H1 (cell line): ENCODE data around the gene MIS18BP1. TPM values are rescaled to one million over a fixed set of nuclear protein-coding genes. Genes with fewer than 3 reads are reported as not detected.

ENCODE experiments used
- CTCF ChIA-PET: fragments of 300-600 bp; sonication (Branson Sonifier 250); formaldehyde crosslinking; loops from one replicate; lab custom pipeline; 2021; ENCODE audit not compliant: partially characterized antibody; lab: Charles Lee
- POLR2A ChIA-PET: fragments of 300-600 bp; sonication (Branson Sonifier 250); formaldehyde crosslinking; loops from one replicate; lab custom pipeline; 2021; ENCODE audit warnings: inconsistent platforms; ENCODE audit not compliant: partially characterized antibody; lab: Charles Lee
- DNase-seq, 2 experiments: peaks; one replicate each; pipeline versions ENCODE4 v3.0.0 to v3.0.0-alpha.2; 2010 to 2022; ENCODE audit warnings: low spot score in 2 of 2, low read depth in 1 of 2, mixed read lengths in 1 of 2
- FAIRE-seq: peaks from 2 replicates; lab custom pipeline; 2011; peaks lifted over from hg19 to GRCh38; lab: Jason Lieb, UNC
- H2AFZ ChIP-seq: 2 replicates; pipeline ENCODE4 v1.8.1; 2012; ENCODE audit warnings: low read length, inconsistent platforms
- H2AK5ac ChIP-seq: 2 replicates; pipeline ENCODE4 v1.6.1; 2013; ENCODE audit warnings: low read depth, low read length
- H2BK120ac ChIP-seq: replicated peaks from 2 replicates; pipeline ENCODE3; 2013; ENCODE audit warnings: low read depth, low read length, inconsistent platforms
- H2BK12ac ChIP-seq: 2 replicates; pipeline ENCODE4 v1.6.1; 2013; ENCODE audit warnings: low read depth, low read length
- H2BK15ac ChIP-seq: 2 replicates; pipeline ENCODE4 v1.6.1; 2013; ENCODE audit warnings: low read length
- H2BK20ac ChIP-seq: 2 replicates; pipeline ENCODE4 v1.6.1; 2013; ENCODE audit warnings: low read length
- H2BK5ac ChIP-seq: 2 replicates; pipeline ENCODE4 v1.6.1; 2013; ENCODE audit warnings: low read depth, low read length
- H3K14ac ChIP-seq: 2 replicates; pipeline ENCODE4 v1.6.1; 2013; ENCODE audit warnings: inconsistent platforms; ENCODE audit not compliant: insufficient read length
- H3K18ac ChIP-seq: 2 replicates; pipeline ENCODE4 v1.6.1; 2013; ENCODE audit warnings: low read length; ENCODE audit errors: extremely low read depth
- H3K23ac ChIP-seq: 2 replicates; pipeline ENCODE4 v1.6.1; 2013; ENCODE audit warnings: inconsistent platforms; ENCODE audit not compliant: insufficient read length
- H3K23me2 ChIP-seq: 2 replicates; pipeline ENCODE4 v1.6.1; 2013; ENCODE audit warnings: low read depth, low read length
- H3K27ac ChIP-seq: 2 replicates; pipeline ENCODE4 v1.6.1; 2011; ENCODE audit warnings: low read depth, low read length, inconsistent platforms
- H3K27me3 ChIP-seq, 4 experiments: replicated peaks in 1 of 4; 1 replicate in 1 of 4; 2 replicates in 3 of 4; pipeline versions ENCODE4 v1.6.1 to v1.8.1; 2011 to 2013; ENCODE audit warnings: low read length in 3 of 4, mild to moderate bottlenecking in 3 of 4, inconsistent platforms in 2 of 4, mixed read lengths in 2 of 4, moderate library complexity in 1 of 4; ENCODE audit not compliant: control insufficient read depth in 3 of 4, insufficient read depth in 3 of 4; ENCODE audit errors: extremely low read depth in 1 of 4
- H3K36me3 ChIP-seq, 4 experiments: 2 replicates each; pipeline versions ENCODE4 v1.6.1 to v1.8.1; 2011 to 2013; ENCODE audit warnings: mild to moderate bottlenecking in 4 of 4, low read length in 3 of 4, moderate library complexity in 2 of 4, control low read depth in 1 of 4, inconsistent platforms in 1 of 4; ENCODE audit not compliant: insufficient read depth in 4 of 4, control insufficient read depth in 2 of 4
- H3K4ac ChIP-seq: replicated peaks from 2 replicates; pipeline ENCODE3; 2013; ENCODE audit warnings: low read length, low read depth, mixed read lengths, inconsistent platforms; ENCODE audit not compliant: insufficient read length
- H3K4me1 ChIP-seq, 4 experiments: replicated peaks in 1 of 4; 1 replicate in 1 of 4; 2 replicates in 3 of 4; pipeline versions ENCODE4 v1.6.1 to v1.8.1; 2011 to 2013; ENCODE audit warnings: low read length in 3 of 4, inconsistent platforms in 2 of 4, mixed read lengths in 1 of 4; ENCODE audit not compliant: insufficient read depth in 4 of 4, control insufficient read depth in 3 of 4
- H3K4me2 ChIP-seq, 2 experiments: 2 replicates each; pipeline versions ENCODE4 v1.6.1 to v1.8.1; 2011 to 2013; ENCODE audit warnings: low read depth in 2 of 2, low read length in 2 of 2, control low read depth in 1 of 2, inconsistent platforms in 1 of 2, mild to moderate bottlenecking in 1 of 2; ENCODE audit not compliant: insufficient read depth in 1 of 2
- H3K4me3 ChIP-seq, 4 experiments: fragments of 200-600, 300-600 bp in 1 of 4; sonication (generic), shearing (Covaris generic), sonication (Bioruptor Twin) in 1 of 4; 2 replicates each; pipeline versions ENCODE4 v1.5.1 to v1.8.1; 2011 to 2016; ENCODE audit warnings: low read length in 4 of 4, low read depth in 3 of 4, control low read depth in 2 of 4, inconsistent platforms in 2 of 4, mild to moderate bottlenecking in 2 of 4, mixed read lengths in 1 of 4, moderate library complexity in 1 of 4; ENCODE audit not compliant: insufficient read depth in 2 of 4; ENCODE audit errors: extremely low read depth in 1 of 4
- H3K56ac ChIP-seq: replicated peaks from 2 replicates; pipeline ENCODE3; 2013; ENCODE audit warnings: low read depth, mild to moderate bottlenecking, mixed read lengths, low read length, inconsistent platforms; ENCODE audit not compliant: insufficient read length
- H3K79me1 ChIP-seq: 2 replicates; pipeline ENCODE4 v1.6.1; 2013; ENCODE audit warnings: low read depth, low read length, control low read depth
- H3K79me2 ChIP-seq, 2 experiments: 2 replicates each; pipeline versions ENCODE4 v1.6.1 to v1.8.1; 2012 to 2013; ENCODE audit warnings: low read length in 2 of 2, mild to moderate bottlenecking in 2 of 2, inconsistent platforms in 1 of 2; ENCODE audit not compliant: insufficient read depth in 2 of 2, control insufficient read depth in 1 of 2
- H3K9ac ChIP-seq, 4 experiments: replicated peaks in 1 of 4; 1 replicate in 1 of 4; 2 replicates in 3 of 4; pipeline versions ENCODE4 v1.6.1 to v1.8.1; 2011 to 2013; ENCODE audit warnings: low read depth in 3 of 4, low read length in 3 of 4, control low read depth in 2 of 4, mild to moderate bottlenecking in 2 of 4, moderate library complexity in 2 of 4, inconsistent platforms in 1 of 4; ENCODE audit errors: extremely low read depth in 1 of 4
- H3K9me3 ChIP-seq, 2 experiments: 2 replicates each; pipeline versions ENCODE4 v1.6.1 to v1.8.1; 2012 to 2013; ENCODE audit warnings: mild to moderate bottlenecking in 2 of 2, moderate library complexity in 2 of 2, control low read depth in 1 of 2, inconsistent platforms in 1 of 2, low read depth in 1 of 2, low read length in 1 of 2, mixed read lengths in 1 of 2; ENCODE audit not compliant: insufficient read depth in 2 of 2
- H4K20me1 ChIP-seq, 2 experiments: replicated peaks in 1 of 2; 2 replicates each; pipeline versions ENCODE3 to v1.8.1; 2011 to 2013; ENCODE audit warnings: inconsistent platforms in 2 of 2, low read length in 2 of 2, mild to moderate bottlenecking in 1 of 2; ENCODE audit not compliant: insufficient read depth in 2 of 2, control insufficient read depth in 1 of 2
- H4K5ac ChIP-seq: 2 replicates; pipeline ENCODE4 v1.6.1; 2013; ENCODE audit warnings: low read length, low read depth, mixed read lengths, inconsistent platforms; ENCODE audit not compliant: insufficient read length
- H4K8ac ChIP-seq: 2 replicates; pipeline ENCODE4 v1.8.0; 2013; ENCODE audit warnings: mild to moderate bottlenecking, moderate library complexity, low read length, inconsistent platforms; ENCODE audit not compliant: insufficient read depth; ENCODE audit errors: extremely low read depth
- H4K91ac ChIP-seq: replicated peaks from 2 replicates; pipeline ENCODE3; 2013; ENCODE audit warnings: low read length, mixed read lengths, inconsistent platforms; ENCODE audit not compliant: insufficient read length
- CBX8 ChIP-seq: fragments of 300-800, 300-1000 bp; sonication (generic); IDR thresholded peaks from 2 replicates; pipeline ENCODE4 v1.7.1; 2016; ENCODE audit warnings: low read depth, low read length, borderline replicate concordance
- EGR1 ChIP-seq: IDR thresholded peaks from 2 replicates; pipeline ENCODE4 v1.6.1; 2011; ENCODE audit warnings: low read depth, low read length, borderline replicate concordance
- KDM4A ChIP-seq: IDR thresholded peaks from one replicate; pipeline ENCODE4 v1.7.1; 2012; ENCODE audit warnings: low read depth, mild to moderate bottlenecking, moderate library complexity, low read length, inconsistent platforms; ENCODE audit not compliant: severe bottlenecking
- POLR2A ChIP-seq, 2 experiments: IDR thresholded peaks; 1 replicate in 1 of 2; 2 replicates in 1 of 2; pipeline ENCODE4 v1.6.1; 2011; ENCODE audit warnings: low read depth in 2 of 2, low read length in 2 of 2, mild to moderate bottlenecking in 2 of 2; ENCODE audit errors: control extremely low read depth in 1 of 2
- RFX5 ChIP-seq: IDR thresholded peaks from 2 replicates; pipeline ENCODE4 v1.6.1; 2011; ENCODE audit warnings: low read depth, low read length, improper control_type of control experiment, borderline replicate concordance
- WGBS, 2 experiments: shearing (Covaris generic) in 1 of 2; methylation state at CpG; one replicate each; pipeline versions ENCODE4 v1.1.6 to v1.1.7; 2013 to 2015; ENCODE audit warnings: low lambda C conversion rate in 2 of 2, mixed read lengths in 2 of 2, inconsistent platforms in 1 of 2, low coverage in 1 of 2, missing lambda C conversion rate in 1 of 2; ENCODE audit not compliant: insufficient replicate concordance in 2 of 2, insufficient coverage in 1 of 2, insufficient read length in 1 of 2; ENCODE audit errors: extremely low coverage in 1 of 2, missing lambda C conversion rate in 1 of 2; 5-methylcytosine and 5-hydroxymethylcytosine counted together
- polyA plus RNA-seq, 7 experiments: library from polyadenylated mRNA; depleted of rRNA in 3 of 7; stranded (reverse) in 5 of 7; unstranded in 2 of 7; fragments of >200 nt in 5 of 7; fragments of 200-250 nt in 2 of 7; gene quantifications; 1 replicate in 5 of 7; 2 replicates in 1 of 7; 4 replicates in 1 of 7; pipeline versions ENCODE4 v1.2.1 to v1.2.3, GENCODE V29; 2011 to 2013; ENCODE audit warnings: missing spikeins in 2 of 7, mixed read lengths in 2 of 7
- total RNA-seq: library from RNA; stranded (reverse); fragmentation: NEBNext Ultra II Directional; extraction: Animal tissue kit (Norgen Biotek cat#: 25700); gene quantifications from 2 replicates; pipeline ENCODE4 v1.2.1, GENCODE V29; 2021

MIS18BP1 gene
- total and polyA plus RNA-seq, 2 of the 8 experiments (the other 6 are each of a cell fraction or from before 2014, with no cell fraction given): 12.8 to 80.5 TPM

GRCh38 chr14:45242706-45243105 is 10.3 kb downstream of the MIS18BP1 start:
- no peak overlapping the region for H2BK20ac ChIP-seq
- no peak overlapping the region for H4K8ac ChIP-seq
- no peaks in the 10 kb centered on the region for H3K23me2 ChIP-seq
- peaks cover 4 to 5% of the 10 kb centered on the region in 2 experiments for H4K20me1 ChIP-seq
- H3K4ac ChIP-seq: no peak overlapping the region
- H3K4me2 ChIP-seq: no peak overlapping the region
- H3K23ac ChIP-seq: no peak overlapping the region
- FAIRE-seq (no peak), DNase-seq (no peak)
- H3K9ac ChIP-seq: no peak overlapping the region
- H4K5ac ChIP-seq: no peak overlapping the region
- H3K18ac ChIP-seq: no peak overlapping the region
- H3K27ac ChIP-seq: no peak overlapping the region
- no peak overlapping the region for H2BK5ac ChIP-seq
- H2AK5ac ChIP-seq: no peak overlapping the region
- no peak overlapping the region for H2BK120ac ChIP-seq
- H3K27me3 ChIP-seq: peaks cover 0 to 1% (median 0%) of the 10 kb centered on the region in 4 experiments; a peak in 1 of 7 replicates
- no peak overlapping the region for H3K4me3 ChIP-seq
- no peak overlapping the region for H3K56ac ChIP-seq
- no peak overlapping the region for H2AFZ ChIP-seq
- H3K36me3 ChIP-seq: peaks cover 0 to 15% (median 4%) of the 10 kb centered on the region in 4 experiments; a peak in 3 of 8 replicates
- no peak overlapping the region for H2BK12ac ChIP-seq
- H3K14ac ChIP-seq: no peak overlapping the region
- H3K79me1 ChIP-seq: peaks cover 10% of the 10 kb centered on the region
- H3K79me2 ChIP-seq: peaks cover 11 to 80% of the 10 kb centered on the region in 2 experiments
- CTCF ChIA-PET: interaction anchor here (1.3 kb wide), 1 partner anchor 162 kb away, joined by 3 read pairs; no protein-coding TSS in a partner anchor
- 90% methylated on average over 3 of the region's 3 CpGs; no CpG with 5 or more reads in 1 of the 2 experiments for WGBS, 2 experiments
- no peak overlapping the region for H2BK15ac ChIP-seq
- TF ChIP-seq POLR2A (IDR thresholded peaks at IDR 0.05; ENCODE audit: control extremely low read depth in 1 of 2, low read depth in 2 of 2, low read length in 2 of 2) (no peak), EGR1 (no peak), KDM4A (no peak), RFX5 (no peak), CBX8 (no peak)
- TF ChIP-seq, all 59 proteins: peak for 0
- peaks cover 0 to 3% (median 0%) of the 10 kb centered on the region in 4 experiments; a peak in 1 of 7 replicates for H3K4me1 ChIP-seq
- no peak overlapping the region for H4K91ac ChIP-seq
- no peaks in the 10 kb centered on the region for H3K9me3 ChIP-seq
- POLR2A ChIA-PET: interaction anchor here (0.7 kb wide), 1 partner anchor 9 kb away, joined by 5 read pairs; no protein-coding TSS in a partner anchor
